Activated naive CD4-positive, alpha-beta T cell treated with anti-CD3 and anti-CD28 coated beads for 36 hours (primary cell): Measurements from ENCODE around the gene MEX3A. TPM values are rescaled to one million over a fixed set of nuclear protein-coding genes. Genes with fewer than 3 reads are reported as not detected.

Experiments
- CTCF ChIA-PET: fragments of 350-600 bp; sonication (Branson Sonifier 250); formaldehyde crosslinking; loops from one replicate; lab custom pipeline; 2021; ENCODE audit warnings: antibody characterized with exemption; lab: Charles Lee
- DNase-seq: peaks from one replicate; pipeline ENCODE4 v3.0.0-alpha.2; 2020
- H3K27ac Mint-ChIP-seq: one replicate; pipeline ENCODE4 v1.8.0; 2021; ENCODE audit warnings: mild to moderate bottlenecking, mixed read lengths
- H3K27me3 Mint-ChIP-seq: one replicate; pipeline ENCODE4 v1.8.0; 2021; ENCODE audit warnings: low read depth, mixed read lengths
- H3K36me3 Mint-ChIP-seq: one replicate; pipeline ENCODE4 v1.8.0; 2021; ENCODE audit warnings: low read depth, mixed read lengths
- H3K4me1 Mint-ChIP-seq: one replicate; pipeline ENCODE4 v1.8.0; 2021; ENCODE audit warnings: low read depth, mixed read lengths
- H3K4me3 Mint-ChIP-seq: one replicate; pipeline ENCODE4 v1.8.0; 2021; ENCODE audit warnings: mild to moderate bottlenecking, moderate library complexity, mixed read lengths
- H3K9me3 Mint-ChIP-seq: one replicate; pipeline ENCODE4 v1.8.0; 2021; ENCODE audit warnings: mixed read lengths
- intact Hi-C: fragments of 100-400 bp; cut with micrococcal nuclease; formaldehyde crosslinking; loops from one replicate; pipeline ENCODE4 v1.15.1; 2023
- total RNA-seq, 2 experiments: library from RNA; stranded (reverse); gene quantifications; one replicate each; pipeline ENCODE4 v1.2.3, GENCODE V29; 2021

Gene MEX3A
- total RNA-seq, 2 experiments from 2014 or later = 0.22 to 0.36 TPM

DNA sequence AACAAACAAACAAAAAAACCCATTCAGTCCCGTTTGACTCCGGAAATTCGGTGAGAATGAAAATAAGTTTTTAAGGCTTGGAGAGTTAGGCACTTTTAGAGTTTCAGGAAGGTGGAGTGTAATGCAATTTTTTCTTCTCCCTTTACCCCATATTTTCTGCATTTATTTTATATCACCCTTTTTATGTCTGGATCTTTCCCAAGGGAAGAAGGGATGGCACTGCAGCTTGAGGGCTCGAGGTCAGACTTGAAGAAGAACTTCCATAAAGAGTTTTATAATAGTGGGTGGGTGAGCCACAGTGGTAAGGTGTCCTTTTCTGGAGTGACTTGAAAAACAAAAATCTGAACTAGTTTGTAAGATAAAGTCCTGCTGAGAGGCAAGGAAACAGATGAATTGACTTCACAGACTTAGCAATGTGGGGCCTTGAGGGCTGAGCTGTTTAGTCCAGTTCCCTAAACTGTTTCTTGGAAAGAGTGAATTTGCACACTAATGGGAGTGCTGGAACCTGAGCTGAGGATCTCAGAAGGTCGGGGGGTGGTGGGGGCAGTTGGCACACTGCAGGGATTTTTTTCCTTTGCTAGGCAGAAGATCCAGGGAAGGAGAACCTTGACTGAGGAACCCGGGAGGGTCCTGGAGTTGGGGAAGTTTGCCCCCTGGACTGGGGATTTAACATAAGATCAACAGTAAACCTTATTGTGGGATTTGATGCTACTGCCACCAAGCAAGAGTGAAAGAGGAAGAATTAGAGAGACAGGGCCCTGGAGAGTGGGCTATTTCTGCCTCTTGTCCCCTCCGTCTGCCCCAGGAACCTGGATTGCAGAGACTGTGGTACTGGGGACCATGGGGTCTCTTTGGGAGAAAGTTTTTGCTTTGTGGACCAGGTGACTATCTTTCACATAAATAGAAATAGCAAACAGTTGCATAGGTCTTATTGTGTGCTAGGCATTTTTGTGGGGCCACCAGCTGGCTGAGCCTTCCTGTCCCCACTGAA lies 1.8 kb upstream of the MEX3A start:
- H3K27me3 Mint-ChIP-seq = peaks cover 27% of the 10 kb centered on the region
- intact Hi-C loops = no loop called here
- CTCF ChIA-PET = interaction anchor here (1.0 to 3.5 kb wide), 4 partner anchors 13 to 140 kb away, joined by 3 to 28 read pairs (median 4); no protein-coding TSS in a partner anchor
- DNase-seq = no peak
- no peak overlapping the region for H3K4me3 Mint-ChIP-seq
- H3K36me3 Mint-ChIP-seq = no peaks in the 10 kb centered on the region
- H3K27ac Mint-ChIP-seq = no peak overlapping the region
- H3K4me1 Mint-ChIP-seq = peaks cover 5% of the 10 kb centered on the region
- H3K9me3 Mint-ChIP-seq = no peaks in the 10 kb centered on the region

DNA sequence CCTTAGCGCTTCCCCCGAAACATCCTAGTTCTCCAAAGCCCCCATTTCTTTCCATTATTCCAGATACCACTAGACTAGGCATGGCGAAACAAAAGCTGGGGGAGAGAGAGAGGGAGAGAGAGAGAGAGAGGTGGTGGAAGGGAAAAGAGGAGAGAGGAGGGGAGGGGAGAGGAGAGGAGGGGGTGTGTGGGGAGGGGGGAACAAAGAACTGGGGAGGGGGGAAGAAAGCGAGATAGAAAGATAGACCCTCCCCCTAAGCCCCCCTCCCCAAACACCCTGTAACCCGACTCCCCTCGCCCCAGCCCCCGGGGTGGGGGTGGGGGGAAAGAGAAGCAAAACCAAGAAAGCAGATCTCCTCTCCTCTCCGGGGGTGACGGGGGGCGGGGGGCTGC lies 352 bp downstream of the MEX3A start:
- Mint-ChIP-seq H3K4me3 (peak overlapping the region; percentile 75), H3K9me3 (no peaks in the 10 kb centered on the region), H3K4me1 (peaks cover 5% of the 10 kb centered on the region), H3K27me3 (peaks cover 22% of the 10 kb centered on the region), H3K36me3 (no peaks in the 10 kb centered on the region), H3K27ac (no peak overlapping the region)
- no peak for DNase-seq
- CTCF ChIA-PET = interaction anchor here (1.2 to 3.5 kb wide), 4 partner anchors 9 to 46 kb away, joined by 3 to 28 read pairs (median 8); no protein-coding TSS in a partner anchor
- intact Hi-C loops = loop anchor here (1.0 kb wide), 1 partner anchor 28 kb away; the partner anchor contains the start of gene LAMTOR2

DNA sequence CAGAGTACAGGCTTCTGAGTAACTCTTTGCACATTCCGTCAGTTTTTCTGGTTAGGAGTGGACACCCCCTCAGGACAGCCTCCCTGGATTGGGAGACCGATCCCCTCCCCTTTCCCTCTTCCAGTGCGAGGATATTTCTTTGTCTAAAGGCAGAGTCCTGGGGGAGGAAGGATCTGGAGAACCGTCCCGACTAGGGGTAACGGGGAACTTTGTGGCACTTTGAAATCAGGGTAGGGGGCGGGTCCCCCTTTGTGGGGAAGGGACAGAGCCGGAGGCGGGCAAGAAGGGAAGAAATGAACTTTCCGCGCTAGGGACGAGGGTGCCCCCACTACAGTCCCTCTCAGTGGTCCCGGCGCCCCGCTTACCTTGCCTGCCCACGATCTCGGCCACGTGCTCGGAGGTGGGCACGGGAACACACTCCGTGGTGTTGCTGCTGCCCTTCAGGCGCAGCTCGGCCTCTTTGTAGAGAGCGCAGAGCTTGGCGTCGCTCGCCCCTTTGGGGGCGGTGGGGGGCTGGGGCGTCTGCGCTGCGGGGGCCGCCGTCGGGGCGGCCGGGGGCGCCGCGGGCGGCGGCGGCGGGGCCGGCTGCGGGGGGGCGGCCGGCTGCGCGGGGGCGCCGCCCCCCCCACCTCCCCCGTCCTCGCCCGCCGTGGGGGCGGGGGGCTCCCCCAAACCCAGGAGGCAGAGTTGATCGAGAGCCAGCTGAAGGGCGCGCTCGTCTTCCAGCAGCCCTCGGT lies 917 bp downstream of the MEX3A start:
- peak overlapping the region; percentile 75 for H3K4me3 Mint-ChIP-seq
- H3K27me3 Mint-ChIP-seq = peaks cover 20% of the 10 kb centered on the region
- H3K9me3 Mint-ChIP-seq = no peaks in the 10 kb centered on the region
- H3K27ac Mint-ChIP-seq = no peak overlapping the region
- intact Hi-C loops = no loop called here
- no peaks in the 10 kb centered on the region for H3K36me3 Mint-ChIP-seq
- DNase-seq = no peak
- peaks cover 5% of the 10 kb centered on the region for H3K4me1 Mint-ChIP-seq
- CTCF ChIA-PET = interaction anchor here (2.5 kb wide), 1 partner anchor 16 kb away, joined by 6 read pairs; no protein-coding TSS in a partner anchor

DNA sequence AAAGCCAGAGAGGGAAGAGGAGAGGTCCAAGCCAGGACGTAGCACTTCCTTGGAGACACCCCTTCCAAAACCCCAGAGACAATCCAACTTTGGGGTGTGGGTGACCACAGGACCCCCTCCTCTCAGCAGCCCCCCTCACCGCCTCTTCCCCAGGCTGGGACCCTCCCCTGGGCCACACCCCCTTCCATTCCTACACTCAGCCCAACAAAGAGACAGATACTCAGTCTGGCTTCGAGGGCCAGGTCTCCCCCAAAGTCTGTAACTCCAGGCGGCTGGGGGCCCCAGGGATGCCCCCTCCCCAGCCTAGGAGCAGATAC lies 1.4 kb downstream of the MEX3A start:
- intact Hi-C loops = no loop called here
- Mint-ChIP-seq H3K4me1 (peaks cover 5% of the 10 kb centered on the region), H3K4me3 (peak overlapping the region; percentile 45), H3K9me3 (no peaks in the 10 kb centered on the region), H3K36me3 (no peaks in the 10 kb centered on the region), H3K27me3 (peaks cover 16% of the 10 kb centered on the region), H3K27ac (no peak overlapping the region)
- CTCF ChIA-PET = no interaction called here
- no peak for DNase-seq

DNA sequence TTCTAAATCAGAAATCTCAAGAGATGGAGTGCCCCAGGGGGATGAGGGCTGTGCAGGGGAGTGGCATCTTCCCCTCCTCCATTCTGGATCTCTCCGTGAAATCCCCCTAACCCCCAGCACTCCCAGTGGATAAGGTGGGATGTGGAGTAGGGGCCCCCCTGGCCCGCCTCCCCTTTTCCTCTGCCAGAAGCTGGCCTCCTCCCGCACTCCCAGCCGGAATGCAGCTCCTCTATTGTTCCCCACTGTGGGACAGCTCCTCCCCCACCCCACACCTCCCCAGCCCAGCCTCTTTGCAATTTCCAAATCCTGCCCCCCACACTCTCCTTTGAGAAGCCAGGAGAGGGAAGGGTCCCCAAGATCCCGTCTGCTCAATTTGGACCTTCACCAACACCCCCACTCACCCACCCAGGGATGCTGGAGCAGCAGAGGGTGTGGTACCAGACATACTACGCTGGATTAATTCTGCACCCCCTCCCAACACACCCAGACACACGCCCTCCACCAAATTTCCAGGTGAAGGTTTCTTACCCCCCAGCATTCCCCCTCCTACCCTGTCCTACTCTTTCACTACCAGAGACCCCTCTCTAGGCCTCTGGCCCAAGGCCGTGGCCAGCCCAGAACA lies 1.9 kb downstream of the MEX3A start:
- CTCF ChIA-PET = interaction anchor here (2.2 kb wide), 1 partner anchor 14 kb away, joined by 19 read pairs; no protein-coding TSS in a partner anchor
- intact Hi-C loops = no loop called here
- peaks cover 16% of the 10 kb centered on the region for H3K27me3 Mint-ChIP-seq
- no peaks in the 10 kb centered on the region for H3K9me3 Mint-ChIP-seq
- no peaks in the 10 kb centered on the region for H3K36me3 Mint-ChIP-seq
- no peak for DNase-seq
- no peak overlapping the region for H3K27ac Mint-ChIP-seq
- H3K4me1 Mint-ChIP-seq = peaks cover 5% of the 10 kb centered on the region
- H3K4me3 Mint-ChIP-seq = no peak overlapping the region

DNA sequence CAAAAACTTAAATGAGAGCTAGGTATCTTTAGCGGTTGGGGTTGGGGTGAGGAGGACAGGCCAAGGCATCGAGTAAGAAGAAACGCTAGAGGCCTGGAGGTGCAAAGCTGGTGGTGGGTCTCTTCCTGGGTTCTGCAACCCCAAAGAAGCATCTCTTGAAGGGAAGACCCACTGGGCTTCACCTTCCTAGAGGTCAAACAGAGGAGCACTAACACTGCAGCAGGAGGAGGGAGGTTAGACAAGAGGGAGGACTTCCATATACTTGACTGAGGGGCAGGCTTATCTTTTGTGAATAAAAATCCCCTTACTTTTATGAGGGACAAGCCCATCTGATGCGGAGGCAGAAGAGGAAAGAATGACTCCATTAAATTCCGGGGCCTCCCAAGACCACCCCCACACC lies 2.5 kb downstream of the MEX3A start:
- H3K27ac Mint-ChIP-seq = no peak overlapping the region
- DNase-seq = no peak
- no peaks in the 10 kb centered on the region for H3K9me3 Mint-ChIP-seq
- CTCF ChIA-PET = interaction anchor here (2.2 kb wide), 1 partner anchor 13 kb away, joined by 19 read pairs; no protein-coding TSS in a partner anchor
- no peaks in the 10 kb centered on the region for H3K36me3 Mint-ChIP-seq
- peaks cover 16% of the 10 kb centered on the region for H3K27me3 Mint-ChIP-seq
- intact Hi-C loops = no loop called here
- peaks cover 5% of the 10 kb centered on the region for H3K4me1 Mint-ChIP-seq
- H3K4me3 Mint-ChIP-seq = no peak overlapping the region

DNA sequence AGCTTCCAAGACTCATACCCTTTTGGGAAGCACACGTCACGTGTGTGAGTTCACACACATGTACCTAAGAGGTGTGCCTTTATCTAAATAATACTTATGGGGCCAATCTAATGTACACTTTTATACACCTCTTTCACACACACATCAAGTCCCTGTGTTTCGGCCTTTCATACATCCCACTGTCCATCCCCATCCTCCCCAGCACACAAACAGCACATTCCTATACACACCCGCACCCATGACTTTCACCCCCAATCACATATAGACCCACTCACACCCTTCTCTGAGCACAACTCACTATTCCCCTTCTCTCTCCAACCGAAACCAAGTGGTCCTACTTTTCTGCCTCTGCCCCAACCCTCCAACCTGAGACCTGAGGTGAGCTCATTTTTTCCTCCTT lies 3.5 kb downstream of the MEX3A start:
- no peak overlapping the region for H3K4me3 Mint-ChIP-seq
- no peaks in the 10 kb centered on the region for H3K36me3 Mint-ChIP-seq
- CTCF ChIA-PET = interaction anchor here (1.0 to 2.2 kb wide), 3 partner anchors 12 to 18 kb away, joined by 3 to 19 read pairs (median 5); no protein-coding TSS in a partner anchor

DNA sequence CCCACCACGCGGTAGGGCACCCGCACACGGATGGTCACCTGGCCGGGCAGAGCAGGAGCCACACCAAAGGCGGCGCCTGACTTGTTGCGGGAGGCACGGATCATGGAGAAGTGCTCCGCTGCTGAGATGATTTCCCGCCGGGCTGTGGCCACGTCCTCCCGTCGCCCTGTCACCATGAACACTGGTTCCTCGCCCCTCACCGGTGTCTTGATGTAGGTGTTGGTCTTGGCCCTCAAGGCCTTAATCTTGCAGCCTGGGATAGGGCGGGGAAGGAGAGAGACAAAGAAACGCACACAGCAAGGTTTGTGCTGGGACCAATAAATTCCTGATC lies 4.9 kb downstream of the MEX3A start:
- Mint-ChIP-seq H3K27ac (no peak overlapping the region), H3K4me1 (no peaks in the 10 kb centered on the region), H3K4me3 (no peak overlapping the region), H3K27me3 (peaks cover 5% of the 10 kb centered on the region), H3K36me3 (no peaks in the 10 kb centered on the region), H3K9me3 (no peaks in the 10 kb centered on the region)
- intact Hi-C loops = no loop called here
- CTCF ChIA-PET = no interaction called here
- no peak for DNase-seq

More for the DNA sequence above, 3.5 kb downstream of the MEX3A start:
- peaks cover 12% of the 10 kb centered on the region for H3K27me3 Mint-ChIP-seq
- no peak for DNase-seq
- H3K9me3 Mint-ChIP-seq = no peaks in the 10 kb centered on the region
- intact Hi-C loops = no loop called here
- H3K4me1 Mint-ChIP-seq = peaks cover 5% of the 10 kb centered on the region
- H3K27ac Mint-ChIP-seq = no peak overlapping the region

DNA sequence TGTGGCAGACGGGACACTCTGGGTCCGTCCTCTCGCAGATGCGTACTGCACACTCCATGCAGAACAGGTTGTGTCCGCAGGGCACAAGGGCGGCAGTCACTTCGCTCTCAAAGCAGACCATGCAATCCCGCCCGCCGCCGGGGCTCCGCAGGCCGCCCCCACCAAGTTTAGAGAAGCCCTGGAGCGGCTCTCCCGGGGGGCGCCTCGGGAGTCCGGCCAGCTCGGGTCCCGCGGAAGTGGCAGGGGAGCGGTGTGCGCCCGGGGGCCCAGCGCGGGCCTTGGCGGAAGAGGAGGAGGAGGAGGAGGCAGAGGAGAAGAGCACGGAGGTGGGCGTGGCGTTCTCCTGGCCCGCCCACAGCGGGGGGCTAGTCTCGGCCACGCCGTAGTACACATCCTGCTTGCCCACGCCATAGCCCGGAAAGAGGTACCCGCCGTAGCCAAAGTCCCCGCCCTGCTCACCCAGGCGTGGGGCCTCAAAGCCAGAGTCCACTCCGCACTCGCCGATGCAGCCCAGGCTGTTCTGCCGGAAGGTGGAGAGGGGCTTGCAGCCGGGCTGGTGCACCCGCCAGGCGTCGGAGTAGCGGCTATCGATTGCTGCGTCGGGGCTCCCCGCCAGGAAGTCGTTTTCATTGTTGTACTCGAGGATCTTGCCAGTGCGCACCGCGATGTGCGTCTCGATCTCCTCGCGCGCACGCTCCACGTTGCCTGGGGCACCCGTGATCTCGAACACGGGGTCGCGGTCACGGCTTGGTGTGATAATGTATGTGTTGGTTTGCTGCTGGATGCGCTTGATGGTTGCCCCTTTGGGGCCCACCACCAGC lies 5.4 kb downstream of the MEX3A start:
- Mint-ChIP-seq H3K4me3 (peak overlapping the region; percentile 27), H3K4me1 (no peaks in the 10 kb centered on the region), H3K27ac (no peak overlapping the region), H3K36me3 (no peaks in the 10 kb centered on the region), H3K27me3 (peaks cover 5% of the 10 kb centered on the region), H3K9me3 (no peaks in the 10 kb centered on the region)
- intact Hi-C loops = no loop called here
- DNase-seq = no peak
- CTCF ChIA-PET = no interaction called here

DNA sequence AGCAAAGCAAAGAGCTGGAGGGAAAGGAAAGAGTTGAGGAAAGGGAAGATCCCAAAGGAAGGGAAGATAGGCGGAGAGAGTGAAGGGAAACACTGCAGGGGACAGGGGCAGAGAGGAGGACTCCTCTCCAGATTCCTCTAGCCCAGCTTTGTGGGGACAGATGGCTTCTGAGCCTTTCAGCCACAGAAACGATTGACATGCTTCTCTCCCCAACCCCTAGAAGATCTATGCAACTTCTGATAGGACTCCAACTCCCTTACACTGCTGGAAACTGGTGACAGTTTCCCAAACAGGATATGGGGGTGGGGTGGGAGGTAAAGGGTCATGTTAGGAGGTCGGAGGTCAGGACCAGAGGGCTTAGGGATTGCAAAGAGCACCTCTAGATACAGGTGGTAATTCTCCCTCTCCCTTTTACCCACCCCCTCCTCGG lies 6.5 kb downstream of the MEX3A start:
- intact Hi-C loops = no loop called here
- Mint-ChIP-seq H3K9me3 (no peaks in the 10 kb centered on the region), H3K4me1 (no peaks in the 10 kb centered on the region), H3K27ac (no peak overlapping the region), H3K36me3 (no peaks in the 10 kb centered on the region), H3K27me3 (no peaks in the 10 kb centered on the region), H3K4me3 (no peak overlapping the region)
- CTCF ChIA-PET = interaction anchor here (0.6 to 0.7 kb wide), 2 partner anchors 10 to 70 kb away, joined by 3 read pairs; no protein-coding TSS in a partner anchor
- no peak for DNase-seq

DNA sequence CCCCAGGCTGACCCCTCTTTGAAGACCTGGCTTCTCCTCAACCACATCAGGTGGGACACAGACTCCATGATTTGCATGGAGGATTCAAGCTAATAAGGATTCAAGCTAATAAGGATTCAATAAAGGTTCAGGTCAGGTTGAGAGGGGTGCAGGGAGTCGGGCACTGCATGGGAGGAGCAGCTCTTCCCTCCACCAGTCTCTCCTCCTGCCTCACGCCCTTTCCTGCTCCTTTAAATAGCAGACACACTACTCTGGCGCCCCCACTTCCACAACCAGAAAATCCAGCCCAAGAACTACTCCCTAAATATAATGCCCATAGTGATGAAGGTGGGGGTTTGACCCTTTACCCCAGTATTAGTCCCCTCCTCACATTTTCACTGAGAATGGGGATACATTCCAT lies 7.1 kb downstream of the MEX3A start:
- H3K36me3 Mint-ChIP-seq = no peaks in the 10 kb centered on the region
- CTCF ChIA-PET = interaction anchor here (0.6 to 1.0 kb wide), 4 partner anchors 9 to 71 kb away, joined by 3 to 4 read pairs (median 3); no protein-coding TSS in a partner anchor
- intact Hi-C loops = no loop called here

More for the DNA sequence above, 7.1 kb downstream of the MEX3A start:
- Mint-ChIP-seq H3K27me3 (no peaks in the 10 kb centered on the region), H3K4me3 (no peak overlapping the region), H3K27ac (no peak overlapping the region), H3K4me1 (no peaks in the 10 kb centered on the region), H3K9me3 (no peaks in the 10 kb centered on the region)
- DNase-seq = no peak
